ENCODE data around the gene RACK1.

The RACK1 gene

DNA sequence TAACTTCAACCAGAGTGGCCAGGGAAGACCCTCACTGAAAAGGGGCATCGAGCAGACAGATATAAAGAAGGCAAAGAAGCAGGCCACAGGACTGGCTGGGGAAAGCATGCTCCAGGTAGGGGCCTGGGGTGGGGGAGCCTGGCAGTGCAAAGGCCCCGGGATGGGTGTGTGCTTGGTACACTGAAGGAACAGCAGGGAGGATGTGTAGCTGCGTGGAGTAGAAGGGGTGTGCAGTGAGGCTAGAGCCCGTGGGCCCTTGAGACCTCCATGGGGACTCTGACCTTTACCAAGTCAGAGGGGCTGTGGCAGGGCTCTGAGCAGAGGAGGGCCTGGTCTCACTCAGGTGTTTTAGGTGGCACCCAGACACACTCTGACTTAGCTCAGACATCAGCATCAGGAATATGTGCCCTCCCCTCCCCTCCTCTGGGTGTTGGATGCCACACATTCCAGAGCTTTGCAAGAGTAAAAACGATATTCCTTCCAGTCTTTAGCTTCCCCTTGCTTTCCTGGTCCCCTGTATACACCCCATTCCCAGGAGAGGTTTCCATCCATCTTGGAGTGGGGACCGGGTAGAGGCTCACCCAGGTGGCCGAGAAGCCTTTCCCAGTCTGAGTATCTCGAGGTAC is 46.3 kb downstream of the RACK1 start:
- no peak for DNase-seq (ENCODE audit: extremely low spot score)
- ChIA-PET CTCF (interaction anchor here (1.5 to 2.1 kb wide), 4 partner anchors 10 to 15 kb away, joined by 4 to 13 read pairs (median 7); no protein-coding TSS in a partner anchor), POLR2A (interaction anchor here (1.4 kb wide), 1 partner anchor 10 kb away, joined by 7 read pairs; no protein-coding TSS in a partner anchor)
- TF ChIP-seq, protein P1, sequence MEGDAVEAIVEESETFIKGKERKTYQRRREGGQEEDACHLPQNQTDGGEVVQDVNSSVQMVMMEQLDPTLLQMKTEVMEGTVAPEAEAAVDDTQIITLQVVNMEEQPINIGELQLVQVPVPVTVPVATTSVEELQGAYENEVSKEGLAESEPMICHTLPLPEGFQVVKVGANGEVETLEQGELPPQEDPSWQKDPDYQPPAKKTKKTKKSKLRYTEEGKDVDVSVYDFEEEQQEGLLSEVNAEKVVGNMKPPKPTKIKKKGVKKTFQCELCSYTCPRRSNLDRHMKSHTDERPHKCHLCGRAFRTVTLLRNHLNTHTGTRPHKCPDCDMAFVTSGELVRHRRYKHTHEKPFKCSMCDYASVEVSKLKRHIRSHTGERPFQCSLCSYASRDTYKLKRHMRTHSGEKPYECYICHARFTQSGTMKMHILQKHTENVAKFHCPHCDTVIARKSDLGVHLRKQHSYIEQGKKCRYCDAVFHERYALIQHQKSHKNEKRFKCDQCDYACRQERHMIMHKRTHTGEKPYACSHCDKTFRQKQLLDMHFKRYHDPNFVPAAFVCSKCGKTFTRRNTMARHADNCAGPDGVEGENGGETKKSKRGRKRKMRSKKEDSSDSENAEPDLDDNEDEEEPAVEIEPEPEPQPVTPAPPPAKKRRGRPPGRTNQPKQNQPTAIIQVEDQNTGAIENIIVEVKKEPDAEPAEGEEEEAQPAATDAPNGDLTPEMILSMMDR (IDR thresholded peaks at IDR 0.05; ENCODE audit: control extremely low read depth, extremely low read depth, low read depth, missing control alignments), result no peak

DNA sequence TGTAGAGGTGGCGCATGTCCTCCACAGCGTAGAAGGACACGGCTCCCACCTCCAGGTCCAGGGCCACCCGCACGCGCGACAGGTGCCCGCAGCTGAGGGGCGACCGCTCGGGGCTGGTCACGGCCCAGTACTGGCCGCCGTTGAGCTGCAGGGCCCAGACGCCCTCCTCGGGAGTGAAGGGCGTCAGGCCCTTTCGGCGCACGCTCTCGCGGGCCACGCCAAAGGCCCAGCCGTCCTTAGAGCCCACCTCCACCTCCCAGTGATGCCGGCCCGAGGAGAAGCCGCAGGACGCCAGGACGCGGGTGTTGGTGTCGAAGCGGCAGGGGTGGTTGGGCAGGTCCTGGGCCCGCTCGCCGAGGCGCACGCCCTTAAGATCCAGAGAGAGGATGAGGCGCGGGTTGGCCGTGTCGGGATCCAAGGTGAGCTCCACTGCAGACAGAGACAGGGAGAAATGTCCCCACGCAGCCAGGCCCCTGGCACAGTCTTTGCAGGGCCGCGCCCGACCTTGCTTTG is 48.4 kb downstream of the RACK1 start:
- ChIA-PET POLR2A (no interaction called here), CTCF (interaction anchor here (9.1 kb wide), 1 partner anchor 10 kb away, joined by 109 read pairs; the partner anchor contains the start of gene TRIM7)
- DNase-seq (ENCODE audit: extremely low spot score), result no peak
- TF ChIP-seq, protein P1 (IDR thresholded peaks at IDR 0.05; ENCODE audit: control extremely low read depth, extremely low read depth, low read depth, missing control alignments), result no peak

DNA sequence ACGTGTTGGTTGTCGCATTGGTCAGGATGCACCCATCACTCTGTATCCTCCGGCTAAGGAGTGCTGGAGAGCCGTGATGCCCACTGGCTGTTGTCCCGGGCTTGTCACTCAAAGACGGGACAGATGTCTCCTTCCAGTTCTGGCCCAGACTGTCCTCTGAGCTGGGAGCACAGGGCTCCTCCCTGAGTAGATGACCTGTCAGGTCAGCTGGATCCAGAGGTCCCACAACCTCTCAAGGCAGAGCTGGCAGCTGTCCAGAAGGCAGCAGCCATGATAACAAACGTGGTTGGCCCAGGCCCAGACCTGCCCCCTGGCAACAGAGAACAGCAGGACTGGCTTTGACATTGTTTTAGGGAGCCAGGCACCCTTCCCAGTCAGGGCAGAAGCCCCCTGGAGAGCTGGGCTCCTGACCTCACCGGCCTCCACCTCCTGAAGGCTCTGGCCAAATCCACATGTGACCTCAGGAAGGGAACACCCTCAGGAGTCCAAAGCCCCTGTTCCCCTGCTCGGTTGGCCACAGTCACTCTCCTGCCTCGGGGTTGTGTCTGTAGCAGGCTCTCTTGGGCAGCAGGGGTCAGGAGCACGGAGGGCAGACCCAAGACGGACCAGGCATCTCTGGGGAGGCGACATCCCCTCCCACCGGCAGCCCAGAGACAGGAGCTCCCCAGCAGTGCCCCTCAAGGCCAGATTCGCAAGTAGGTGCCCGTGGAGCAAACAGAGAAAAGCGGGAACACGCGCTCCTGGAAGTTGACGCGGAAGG is 49.0 kb downstream of the RACK1 start:
- no peak for DNase-seq (ENCODE audit: extremely low spot score)
- POLR2A ChIA-PET, result no interaction called here
- TF ChIP-seq, protein P1 (IDR thresholded peaks at IDR 0.05; ENCODE audit: control extremely low read depth, extremely low read depth, low read depth, missing control alignments), result no peak
- CTCF ChIA-PET, result interaction anchor here (9.1 kb wide), 1 partner anchor 10 kb away, joined by 109 read pairs; the partner anchor contains the start of gene TRIM7

DNA sequence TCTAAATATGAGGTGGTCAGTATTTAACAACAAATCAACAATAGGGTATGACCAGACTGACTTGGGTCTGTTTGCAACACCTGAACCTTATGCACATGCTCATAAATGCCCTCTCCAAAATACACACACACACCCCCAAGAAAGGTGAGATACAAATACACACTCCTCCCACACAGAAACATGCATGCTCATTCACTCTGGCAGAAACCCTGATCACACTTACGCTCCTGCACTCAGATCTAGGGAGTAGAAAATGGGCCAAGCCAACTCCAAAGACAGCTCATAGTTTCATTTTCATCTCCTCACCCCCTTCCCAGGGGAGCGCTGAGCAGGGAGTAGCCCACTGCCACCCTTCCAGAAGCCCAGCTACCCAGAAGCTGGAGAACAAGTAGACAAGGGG is 50.0 kb downstream of the RACK1 start:
- no peak for DNase-seq (ENCODE audit: extremely low spot score)
- ChIA-PET POLR2A (interaction anchor here (0.7 kb wide), 1 partner anchor 9 kb away, joined by 3 read pairs; no protein-coding TSS in a partner anchor), CTCF (interaction anchor here (0.7 to 9.1 kb wide), 3 partner anchors 11 to 21 kb away, joined by 3 to 109 read pairs (median 3); partner anchors contain the start of gene TRIM7)
- TF ChIP-seq, protein P1 (IDR thresholded peaks at IDR 0.05; ENCODE audit: control extremely low read depth, extremely low read depth, low read depth, missing control alignments), result no peak

DNA sequence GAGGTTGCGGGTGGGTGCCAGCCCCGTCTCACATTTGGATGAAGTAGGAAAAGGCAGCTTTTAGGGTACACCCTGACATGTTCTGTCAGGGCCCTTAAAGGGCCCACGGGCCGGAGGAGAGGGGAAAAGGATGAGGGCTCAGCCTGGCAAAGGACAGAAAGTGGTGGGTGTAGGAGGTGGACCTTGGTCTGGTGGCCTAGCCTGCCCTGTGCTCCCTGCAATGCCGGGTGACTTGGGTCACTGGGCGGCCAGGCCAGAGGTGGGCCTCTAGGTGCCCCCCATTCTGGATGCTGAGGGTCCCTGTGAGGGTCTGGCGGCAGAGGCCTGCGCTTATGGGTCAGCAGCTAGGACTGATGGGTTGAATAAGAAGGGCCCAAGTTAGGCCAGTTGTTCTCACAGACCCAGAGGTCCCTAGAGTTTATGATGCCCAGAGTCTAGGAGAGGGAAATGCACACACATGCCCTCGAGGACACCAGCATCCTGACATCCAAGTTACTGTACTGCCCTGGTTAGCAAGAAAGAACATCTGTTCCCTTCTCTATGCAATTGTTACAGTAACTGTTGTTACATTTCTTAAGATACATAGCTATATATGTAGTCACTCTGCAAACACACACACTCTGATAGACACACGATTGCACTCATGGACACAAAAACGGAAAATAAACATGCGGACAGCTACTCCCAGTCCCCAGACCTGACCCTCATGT is 51.2 kb downstream of the RACK1 start:
- ChIA-PET POLR2A (interaction anchor here (1.0 to 1.8 kb wide), 3 partner anchors 14 to 30 kb away, joined by 3 to 7 read pairs (median 4); partner anchors contain the start of gene TRIM41), CTCF (interaction anchor here (0.7 to 9.1 kb wide), 6 partner anchors 12 to 408 kb away, joined by 3 to 109 read pairs (median 4); partner anchors contain the start of genes TRIM41 and TRIM7)
- no peak for DNase-seq (ENCODE audit: extremely low spot score)
- TF ChIP-seq, protein P1 (IDR thresholded peaks at IDR 0.05; ENCODE audit: control extremely low read depth, extremely low read depth, low read depth, missing control alignments), result no peak

All from GM10248 (cell line).